ENCODE results near the gene GSTT4. TPM values are rescaled to one million over a fixed set of nuclear protein-coding genes. Genes with fewer than 3 reads are reported as not detected.

The GSTT4 gene
- total RNA-seq, 1 donor from 2014 or later, result not detected

- no peak for TF ChIP-seq CTCF (conservative IDR thresholded peaks at IDR 0.05)
- no peak overlapping the region for H3K4me3 Mint-ChIP-seq
- H3K9me3 Mint-ChIP-seq, result no peaks in the 10 kb centered on the region
- no peaks in the 10 kb centered on the region for H3K27me3 Mint-ChIP-seq (ENCODE audit: low read depth)
- H3K27ac Mint-ChIP-seq (ENCODE audit: unreplicated experiment), result no peak overlapping the region
- peaks cover 3% of the 10 kb centered on the region for H3K36me3 Mint-ChIP-seq (ENCODE audit: low read depth)
- peaks cover 5% of the 10 kb centered on the region for H3K4me1 Mint-ChIP-seq
- no peak for DNase-seq (ENCODE audit: low read depth, low spot score)
These were observed 33.8 kb upstream of the GSTT4 start for GRCh38 chr22:24039046-24039445.

DNA sequence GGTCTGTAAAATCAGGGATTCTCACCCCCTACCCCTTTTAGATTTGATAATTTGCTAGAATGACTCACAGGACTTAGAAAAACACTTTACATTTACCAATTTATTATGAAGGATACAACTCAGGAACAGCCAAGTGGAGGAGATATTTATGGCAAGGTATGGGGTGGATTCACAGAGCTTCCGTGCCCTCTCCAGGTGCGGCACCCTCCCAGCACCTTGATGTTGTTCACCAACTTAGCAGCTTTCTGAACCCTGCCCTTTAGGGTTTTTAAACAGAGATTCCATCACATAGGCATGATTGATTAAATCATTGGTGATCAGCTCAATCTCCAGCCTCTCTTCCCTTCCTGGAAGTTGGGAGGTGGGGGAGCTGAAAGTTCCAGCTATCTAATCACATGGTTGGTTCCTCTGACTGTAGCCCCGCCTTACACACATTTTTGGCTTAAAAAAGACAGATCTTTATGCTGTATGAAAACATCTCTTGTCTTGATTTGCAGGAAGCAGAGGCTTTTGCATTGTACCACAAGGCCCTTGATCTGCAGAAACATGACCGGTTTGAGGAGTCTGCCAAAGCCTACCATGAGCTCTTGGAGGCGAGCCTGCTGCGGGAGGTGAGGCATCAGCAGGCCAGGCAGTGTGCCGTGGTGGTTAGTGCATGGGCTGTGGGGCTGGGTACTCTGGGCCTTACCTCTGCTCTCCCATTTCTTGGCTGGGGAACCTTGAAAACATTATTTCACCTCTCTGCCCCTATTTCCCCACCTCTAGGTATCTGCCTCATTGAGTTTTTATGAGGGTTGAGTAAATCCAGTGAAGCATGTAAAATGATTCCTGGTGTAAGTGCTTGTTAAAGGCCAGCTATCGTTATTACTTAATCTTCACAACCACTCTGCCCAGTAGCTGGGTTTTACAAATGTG is 32.9 kb upstream of the GSTT4 start:
- Mint-ChIP-seq H3K9me3 (no peaks in the 10 kb centered on the region), H3K36me3 (ENCODE audit: low read depth) (peaks cover 3% of the 10 kb centered on the region), H3K27me3 (ENCODE audit: low read depth) (no peaks in the 10 kb centered on the region), H3K4me3 (no peak overlapping the region), H3K27ac (ENCODE audit: unreplicated experiment) (no peak overlapping the region), H3K4me1 (peaks cover 5% of the 10 kb centered on the region)
- DNase-seq (ENCODE audit: low read depth, low spot score), result no peak
- no peak for TF ChIP-seq CTCF (conservative IDR thresholded peaks at IDR 0.05)

GRCh38 chr22:24035296-24035695 is 30.0 kb upstream of the GSTT4 start:
- peaks cover 5% of the 10 kb centered on the region for H3K4me1 Mint-ChIP-seq
- no peak overlapping the region for H3K4me3 Mint-ChIP-seq
- no peak for DNase-seq (ENCODE audit: low read depth, low spot score)
- H3K27me3 Mint-ChIP-seq (ENCODE audit: low read depth), result no peaks in the 10 kb centered on the region
- no peak for TF ChIP-seq CTCF (conservative IDR thresholded peaks at IDR 0.05)
- no peaks in the 10 kb centered on the region for H3K9me3 Mint-ChIP-seq
- H3K27ac Mint-ChIP-seq (ENCODE audit: unreplicated experiment), result no peak overlapping the region
- H3K36me3 Mint-ChIP-seq (ENCODE audit: low read depth), result peaks cover 3% of the 10 kb centered on the region

GRCh38 chr22:24033731-24034130 is 28.5 kb upstream of the GSTT4 start:
- Mint-ChIP-seq H3K36me3 (ENCODE audit: low read depth) (peaks cover 3% of the 10 kb centered on the region), H3K27ac (ENCODE audit: unreplicated experiment) (peak overlapping the region; percentile 62), H3K9me3 (no peaks in the 10 kb centered on the region), H3K27me3 (ENCODE audit: low read depth) (no peaks in the 10 kb centered on the region), H3K4me3 (no peak overlapping the region), H3K4me1 (peaks cover 5% of the 10 kb centered on the region)
- DNase-seq (ENCODE audit: low read depth, low spot score), result no peak
- TF ChIP-seq CTCF (conservative IDR thresholded peaks at IDR 0.05), result no peak

- DNase-seq (ENCODE audit: low read depth, low spot score), result no peak
- Mint-ChIP-seq H3K27ac (ENCODE audit: unreplicated experiment) (no peak overlapping the region), H3K9me3 (no peaks in the 10 kb centered on the region)
These were observed 25.0 kb upstream of the GSTT4 start for GRCh38 chr22:24030186-24030702.

More at GRCh38 chr22:24030186-24030702, 25.0 kb upstream of the GSTT4 start:
- Mint-ChIP-seq H3K4me3 (no peak overlapping the region), H3K27me3 (ENCODE audit: low read depth) (no peaks in the 10 kb centered on the region), H3K36me3 (ENCODE audit: low read depth) (no peaks in the 10 kb centered on the region), H3K4me1 (peaks cover 5% of the 10 kb centered on the region)
- TF ChIP-seq CTCF (conservative IDR thresholded peaks at IDR 0.05), result no peak
